PFSK-1 (cell line): ENCODE data around the gene CNGA2.

ENCODE experiments used
- FOXP2 ChIP-seq: optimal IDR thresholded peaks from 2 replicates; pipeline ENCODE3; 2011; ENCODE audit warnings: borderline replicate concordance, control low read depth, inconsistent platforms; ENCODE audit not compliant: insufficient read depth; ENCODE audit errors: extremely low read length, extremely low read depth
- POLR2AphosphoS5 ChIP-seq: IDR thresholded peaks from 2 replicates; pipeline ENCODE4 v1.6.1; 2012; ENCODE audit warnings: low read depth, mild to moderate bottlenecking, control low read depth, low read length, moderate library complexity
- REST ChIP-seq, 2 experiments: IDR thresholded peaks; 2 replicates each; pipeline versions ENCODE4 v1.6.1 to v1.8.0; 2011 to 2012; ENCODE audit warnings: low read depth in 2 of 2, low read length in 2 of 2, control low read depth in 1 of 2, inconsistent platforms in 1 of 2, mild to moderate bottlenecking in 1 of 2, moderate library complexity in 1 of 2; ENCODE audit not compliant: insufficient read depth in 1 of 2
- SIN3A ChIP-seq: IDR thresholded peaks from 2 replicates; pipeline ENCODE4 v1.6.1; 2012; ENCODE audit warnings: mild to moderate bottlenecking, low read length, moderate library complexity, borderline replicate concordance; ENCODE audit not compliant: insufficient read depth
- TAF1 ChIP-seq: IDR thresholded peaks from 2 replicates; pipeline ENCODE4 v1.6.1; 2012; ENCODE audit warnings: low read length, control low read depth, borderline replicate concordance; ENCODE audit not compliant: insufficient read depth

The CNGA2 gene

GRCh38 chrX:151694661-151695582 is 39.6 kb upstream of the CNGA2 start, which contains the start of gene PRRG3:
Gene PRRG3, plus strand, starts transcription at chrX:151695458. Its CDS starts 3,357 bp downstream, at chrX:151698815.
- no peak for TF ChIP-seq SIN3A
- no peak for TF ChIP-seq POLR2AphosphoS5
- no peak for TF ChIP-seq REST (IDR thresholded peaks at IDR 0.05; ENCODE audit: insufficient read depth in 1 of 2, low read depth in 2 of 2, low read length in 2 of 2)
- TF ChIP-seq FOXP2, result no peak
- no peak for TF ChIP-seq TAF1

GRCh38 chrX:151695583-151696340 is 38.8 kb upstream of the CNGA2 start:
- TF ChIP-seq TAF1, result no peak
- TF ChIP-seq REST (IDR thresholded peaks at IDR 0.05; ENCODE audit: insufficient read depth in 1 of 2, low read depth in 2 of 2, low read length in 2 of 2), result no peak
- TF ChIP-seq FOXP2, result no peak
- TF ChIP-seq SIN3A, result no peak
- no peak for TF ChIP-seq POLR2AphosphoS5

- TF ChIP-seq TAF1 (no peak), REST (IDR thresholded peaks at IDR 0.05; ENCODE audit: insufficient read depth in 1 of 2, low read depth in 2 of 2, low read length in 2 of 2) (no peak), POLR2AphosphoS5 (no peak), SIN3A (no peak), FOXP2 (no peak)
Measured at GRCh38 chrX:151697522-151697921, 37.0 kb upstream of the CNGA2 start.

GRCh38 chrX:151698485-151698884 is 36.1 kb upstream of the CNGA2 start:
- TF ChIP-seq TAF1 (no peak), FOXP2 (no peak), SIN3A (no peak), REST (IDR thresholded peaks at IDR 0.05; ENCODE audit: insufficient read depth in 1 of 2, low read depth in 2 of 2, low read length in 2 of 2) (no peak), POLR2AphosphoS5 (no peak)
